Ovary (tissue), 3 donors: ENCODE measurements around the gene ZNF556.

Source experiments
- EP300 ChIP-seq: sonication (generic); formaldehyde crosslinking; IDR thresholded peaks from one replicate; pipeline ENCODE4 v1.6.1; 2017; ENCODE audit warnings: antibody characterized with exemption
- POLR2A ChIP-seq: fragments of 450-650 bp; IDR thresholded peaks from one replicate; pipeline ENCODE4 v1.6.1; 2017; ENCODE audit warnings: antibody characterized with exemption, mild to moderate bottlenecking, moderate library complexity
- TF ChIP-seq, protein P1 (sequence below), 3 donors: fragments of 450-650 bp in 2 of 3; fragments of 200-600 bp in 1 of 3; IDR thresholded peaks; one replicate each; pipeline versions ENCODE4 v1.5.1 to v1.8.0; 2016 to 2022; ENCODE audit warnings: antibody characterized with exemption in 3 of 3, mild to moderate bottlenecking in 1 of 3
- donor health status: DM: no; HTN: no; CAD: no.

DNA sequence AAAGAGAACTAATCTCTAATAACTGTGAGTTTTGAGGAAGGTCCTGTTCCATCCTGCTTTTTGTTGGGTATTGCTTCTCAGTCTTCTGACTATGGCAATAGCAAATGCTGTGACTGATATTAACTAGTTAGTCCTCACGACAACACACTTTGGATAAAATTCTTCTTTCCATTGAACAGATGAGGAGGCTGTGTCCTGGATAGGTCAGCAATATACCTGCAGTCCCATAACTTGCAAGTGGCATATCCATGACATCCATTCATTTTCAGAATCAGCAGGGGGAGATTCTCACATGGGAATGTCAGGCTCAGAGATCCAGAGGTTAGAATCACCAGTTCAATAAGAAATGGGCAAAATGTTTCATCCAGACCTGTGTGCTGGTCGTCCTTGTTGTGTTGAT is 40.1 kb upstream of the ZNF556 start:
- TF ChIP-seq, protein P1, sequence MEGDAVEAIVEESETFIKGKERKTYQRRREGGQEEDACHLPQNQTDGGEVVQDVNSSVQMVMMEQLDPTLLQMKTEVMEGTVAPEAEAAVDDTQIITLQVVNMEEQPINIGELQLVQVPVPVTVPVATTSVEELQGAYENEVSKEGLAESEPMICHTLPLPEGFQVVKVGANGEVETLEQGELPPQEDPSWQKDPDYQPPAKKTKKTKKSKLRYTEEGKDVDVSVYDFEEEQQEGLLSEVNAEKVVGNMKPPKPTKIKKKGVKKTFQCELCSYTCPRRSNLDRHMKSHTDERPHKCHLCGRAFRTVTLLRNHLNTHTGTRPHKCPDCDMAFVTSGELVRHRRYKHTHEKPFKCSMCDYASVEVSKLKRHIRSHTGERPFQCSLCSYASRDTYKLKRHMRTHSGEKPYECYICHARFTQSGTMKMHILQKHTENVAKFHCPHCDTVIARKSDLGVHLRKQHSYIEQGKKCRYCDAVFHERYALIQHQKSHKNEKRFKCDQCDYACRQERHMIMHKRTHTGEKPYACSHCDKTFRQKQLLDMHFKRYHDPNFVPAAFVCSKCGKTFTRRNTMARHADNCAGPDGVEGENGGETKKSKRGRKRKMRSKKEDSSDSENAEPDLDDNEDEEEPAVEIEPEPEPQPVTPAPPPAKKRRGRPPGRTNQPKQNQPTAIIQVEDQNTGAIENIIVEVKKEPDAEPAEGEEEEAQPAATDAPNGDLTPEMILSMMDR (IDR thresholded peaks at IDR 0.05): no peak
- TF ChIP-seq POLR2A (no peak), EP300 (no peak)
